Neural progenitor cell (in vitro differentiated cells): ENCODE measurements around the gene ADCY2. TPM values are rescaled to one million over a fixed set of nuclear protein-coding genes. Genes with fewer than 3 reads are reported as not detected.

Experiments used
- DNase-seq: peaks from one replicate; pipeline ENCODE4 v3.0.0-alpha.2; 2016; ENCODE audit warnings: low spot score
- H2AFZ ChIP-seq: fragments of 200-600 bp; sonication (generic); replicated peaks from 2 replicates; pipeline ENCODE4 v1.6.1; 2016; ENCODE audit warnings: antibody characterized with exemption
- H3F3A ChIP-seq: fragments of 200-600 bp; sonication (generic); 2 replicates; pipeline ENCODE4 v1.6.1; 2016; ENCODE audit warnings: antibody characterized with exemption, low read depth
- H3K27ac ChIP-seq: fragments of 200-600 bp; sonication (generic); 2 replicates; pipeline ENCODE4 v1.5.1; 2016; ENCODE audit warnings: mild to moderate bottlenecking
- H3K27me3 ChIP-seq: fragments of 200-600 bp; sonication (generic); 2 replicates; pipeline ENCODE4 v1.6.1; 2016; ENCODE audit warnings: mild to moderate bottlenecking, moderate library complexity
- H3K36me3 ChIP-seq: fragments of 200-600 bp; sonication (generic); 2 replicates; pipeline ENCODE4 v1.5.1; 2016
- H3K4me1 ChIP-seq: fragments of 200-600 bp; sonication (generic); 2 replicates; pipeline ENCODE4 v1.6.1; 2016; ENCODE audit warnings: mixed run types
- H3K4me2 ChIP-seq: fragments of 200-600 bp; sonication (generic); 2 replicates; pipeline ENCODE4 v1.6.1; 2016
- H3K4me3 ChIP-seq: fragments of 200-600 bp; sonication (generic); 2 replicates; pipeline ENCODE4 v1.5.1; 2016
- H3K79me2 ChIP-seq: fragments of 200-600 bp; sonication (generic); 2 replicates; pipeline ENCODE4 v1.6.1; 2016; ENCODE audit warnings: low read depth
- H3K9ac ChIP-seq: fragments of 200-600 bp; sonication (generic); 2 replicates; pipeline ENCODE4 v1.6.1; 2016
- H3K9me3 ChIP-seq: fragments of 200-600 bp; sonication (generic); 2 replicates; pipeline ENCODE4 v1.5.1; 2016; ENCODE audit warnings: low read depth
- H4K20me1 ChIP-seq: fragments of 200-600 bp; sonication (generic); 2 replicates; pipeline ENCODE4 v1.6.1; 2016; ENCODE audit warnings: low read depth
- H3K27ac Mint-ChIP-seq: 3 replicates; pipeline ENCODE4 v1.8.0; 2021; ENCODE audit warnings: mixed read lengths
- H3K27me3 Mint-ChIP-seq: 2 replicates; pipeline ENCODE4 v1.8.0; 2022; ENCODE audit warnings: low read depth, mild to moderate bottlenecking, inconsistent platforms, moderate library complexity, mixed read lengths; ENCODE audit not compliant: insufficient read depth
- H3K36me3 Mint-ChIP-seq: 3 replicates; pipeline ENCODE4 v1.8.0; 2021; ENCODE audit warnings: mixed read lengths
- H3K4me1 Mint-ChIP-seq: 3 replicates; pipeline ENCODE4 v1.8.0; 2021; ENCODE audit warnings: mixed read lengths
- H3K4me3 Mint-ChIP-seq: 3 replicates; pipeline ENCODE4 v1.8.0; 2021; ENCODE audit warnings: mild to moderate bottlenecking, moderate library complexity, mixed read lengths
- H3K9me3 Mint-ChIP-seq: 3 replicates; pipeline ENCODE4 v1.8.0; 2020; ENCODE audit warnings: mixed read lengths
- CTCF ChIP-seq: fragments of 200-600 bp; sonication (generic); IDR thresholded peaks from 2 replicates; pipeline ENCODE4 v1.5.1; 2017; ENCODE audit warnings: antibody characterized with exemption, mild to moderate bottlenecking
- EZH2 ChIP-seq: fragments of 200-600 bp; sonication (generic); IDR thresholded peaks from 2 replicates; pipeline ENCODE4 v1.6.1; 2017; ENCODE audit warnings: antibody characterized with exemption, mild to moderate bottlenecking, moderate library complexity
- EZH2phosphoT487 ChIP-seq: fragments of 200-600 bp; sonication (generic); IDR thresholded peaks from 2 replicates; pipeline ENCODE4 v1.6.1; 2017; ENCODE audit warnings: antibody characterized with exemption
- total RNA-seq: library from RNA; depleted of rRNA; stranded (reverse); fragments of >200 nt; gene quantifications from 2 replicates; pipeline ENCODE4 v1.2.3, GENCODE V29; 2015; ENCODE audit warnings: low replicate concordance

The ADCY2 gene
- total RNA-seq, 1 donor from 2014 or later, result 1.2 TPM

GRCh38 chr5:7397937-7398336 lies 2.0 kb downstream of the ADCY2 start:
- Histone ChIP-seq H3K4me2 (no peak overlapping the region), H3K9me3 (no peaks in the 10 kb centered on the region), H4K20me1 (no peaks in the 10 kb centered on the region), H2AFZ (no peak overlapping the region), H3K36me3 (no peaks in the 10 kb centered on the region), H3K4me3 (no peak overlapping the region), H3K79me2 (peaks cover 10% of the 10 kb centered on the region), H3K4me1 (no peaks in the 10 kb centered on the region), H3F3A (no peaks in the 10 kb centered on the region), H3K27ac (no peak overlapping the region), H3K9ac (no peak overlapping the region), H3K27me3 (peaks cover 46% of the 10 kb centered on the region)
- Mint-ChIP-seq H3K36me3 (no peaks in the 10 kb centered on the region), H3K27ac (no peak overlapping the region), H3K27me3 (peaks cover 18% of the 10 kb centered on the region), H3K9me3 (no peaks in the 10 kb centered on the region), H3K4me3 (peak overlapping the region; percentile 27), H3K4me1 (peaks cover 18% of the 10 kb centered on the region)
- TF ChIP-seq CTCF, result no peak
- no peak for TF ChIP-seq EZH2
- TF ChIP-seq EZH2phosphoT487, result no peak
- no peak for DNase-seq

GRCh38 chr5:7398596-7399280 lies 2.8 kb downstream of the ADCY2 start:
- Mint-ChIP-seq H3K9me3 (no peaks in the 10 kb centered on the region), H3K27me3 (peaks cover 15% of the 10 kb centered on the region), H3K4me3 (no peak overlapping the region), H3K36me3 (no peaks in the 10 kb centered on the region), H3K4me1 (peaks cover 10% of the 10 kb centered on the region), H3K27ac (no peak overlapping the region)
- no peaks in the 10 kb centered on the region for H3F3A ChIP-seq
- DNase-seq, result no peak
- H3K9ac ChIP-seq, result no peak overlapping the region
- H3K4me2 ChIP-seq, result no peak overlapping the region
- no peak overlapping the region for H3K4me3 ChIP-seq
- H2AFZ ChIP-seq, result no peak overlapping the region
- H3K27me3 ChIP-seq, result peaks cover 46% of the 10 kb centered on the region
- no peaks in the 10 kb centered on the region for H3K36me3 ChIP-seq
- no peaks in the 10 kb centered on the region for H3K4me1 ChIP-seq
- TF ChIP-seq EZH2, result no peak
- TF ChIP-seq CTCF, result no peak
- no peak for TF ChIP-seq EZH2phosphoT487
- no peak overlapping the region for H3K27ac ChIP-seq
- H3K9me3 ChIP-seq, result no peaks in the 10 kb centered on the region
- peaks cover 14% of the 10 kb centered on the region for H3K79me2 ChIP-seq
- no peaks in the 10 kb centered on the region for H4K20me1 ChIP-seq

GRCh38 chr5:7405277-7405676 lies 9.3 kb downstream of the ADCY2 start:
- Histone ChIP-seq H3K27ac (no peak overlapping the region), H3F3A (no peaks in the 10 kb centered on the region), H2AFZ (no peak overlapping the region), H3K79me2 (peaks cover 7% of the 10 kb centered on the region), H3K27me3 (no peaks in the 10 kb centered on the region), H3K9ac (no peak overlapping the region), H3K4me3 (no peak overlapping the region), H3K4me2 (no peak overlapping the region), H4K20me1 (no peaks in the 10 kb centered on the region), H3K4me1 (no peaks in the 10 kb centered on the region), H3K9me3 (no peaks in the 10 kb centered on the region), H3K36me3 (no peaks in the 10 kb centered on the region)
- Mint-ChIP-seq H3K9me3 (no peaks in the 10 kb centered on the region), H3K4me3 (no peak overlapping the region), H3K4me1 (no peaks in the 10 kb centered on the region), H3K36me3 (no peaks in the 10 kb centered on the region), H3K27ac (no peak overlapping the region), H3K27me3 (no peaks in the 10 kb centered on the region)
- TF ChIP-seq EZH2phosphoT487 (no peak), CTCF (no peak), EZH2 (no peak)
- DNase-seq, result no peak
